Activated T-helper 1 cell treated with Interleukin-2 at 50 U/mL for 16 hours (primary cell): ENCODE measurements around the gene TCTN2.

Experiments
- DNase-seq: peaks from one replicate; pipeline ENCODE4 v3.0.0-alpha.2; 2020; ENCODE audit warnings: low read depth

The TCTN2 gene

DNA sequence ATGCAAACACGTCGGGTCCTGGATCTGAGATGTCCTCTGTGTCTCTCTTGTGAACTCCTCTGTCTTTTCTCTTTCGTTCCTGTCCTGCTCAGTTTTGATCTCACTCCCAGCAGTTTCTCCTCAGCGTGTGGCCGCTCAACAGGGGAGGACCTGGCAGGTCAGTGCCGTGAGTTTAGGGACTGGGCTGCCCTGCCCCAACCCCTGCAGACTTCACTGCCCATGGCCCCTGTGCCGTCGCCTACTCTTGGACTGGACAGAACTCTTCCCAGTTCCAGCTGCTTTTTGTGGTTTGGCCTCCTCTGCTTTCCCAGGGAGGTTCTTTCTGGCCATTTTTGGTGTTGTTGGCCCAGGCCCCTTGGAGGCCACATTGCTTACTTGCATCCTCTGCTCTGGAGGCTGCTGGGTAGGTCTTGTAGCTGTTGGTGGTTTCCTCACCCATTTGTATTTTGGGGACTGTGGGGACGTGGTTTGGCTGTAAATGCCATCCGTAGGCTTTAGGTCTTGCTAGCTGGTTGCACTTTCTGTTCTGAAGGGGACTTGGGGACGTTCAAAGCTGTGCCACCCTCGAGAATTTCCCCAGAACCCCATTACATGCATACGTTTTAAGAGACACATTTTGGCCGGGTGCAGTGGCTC lies 71.1 kb downstream of the TCTN2 start:
- DNase-seq, result no peak

DNA sequence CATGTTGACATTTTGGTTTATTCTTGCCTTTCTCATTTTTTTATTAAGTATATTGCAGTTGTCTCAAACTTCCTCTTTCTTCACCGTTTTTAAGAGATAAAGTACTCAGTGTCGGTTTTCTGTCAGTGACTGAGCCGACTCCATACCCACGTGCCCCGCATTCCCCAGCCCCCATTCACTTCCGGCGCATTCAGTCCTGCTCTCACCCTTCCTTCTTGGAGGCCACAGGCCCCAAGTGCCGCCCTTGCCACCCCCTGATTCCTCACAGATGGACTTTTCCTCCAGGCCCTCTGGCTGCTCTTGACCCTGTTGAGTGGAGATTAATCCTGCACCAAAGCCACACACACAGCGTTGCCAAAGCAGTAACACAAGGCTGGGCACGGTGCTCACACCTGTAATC lies 72.1 kb downstream of the TCTN2 start:
- no peak for DNase-seq

DNA sequence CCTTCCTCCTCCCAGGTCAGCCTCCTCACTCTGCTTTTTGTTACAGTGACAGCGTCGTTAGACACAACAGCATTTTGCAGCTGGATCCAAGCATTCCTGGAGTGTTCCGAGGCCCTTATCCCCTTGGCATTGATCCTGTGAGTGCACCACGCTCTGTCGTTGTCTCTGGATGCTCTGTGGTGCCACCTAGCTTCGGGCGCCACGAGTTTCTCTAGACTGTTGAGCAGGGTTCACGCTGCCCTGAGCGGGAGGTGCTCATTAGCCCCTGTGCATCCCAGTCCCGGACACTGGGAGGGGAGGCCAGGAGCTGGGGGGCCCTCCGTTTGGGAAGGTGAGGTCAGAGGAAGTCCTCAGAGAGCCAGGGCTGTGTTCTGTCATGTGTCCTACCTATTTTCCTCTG lies 73.9 kb downstream of the TCTN2 start:
- no peak for DNase-seq

DNA sequence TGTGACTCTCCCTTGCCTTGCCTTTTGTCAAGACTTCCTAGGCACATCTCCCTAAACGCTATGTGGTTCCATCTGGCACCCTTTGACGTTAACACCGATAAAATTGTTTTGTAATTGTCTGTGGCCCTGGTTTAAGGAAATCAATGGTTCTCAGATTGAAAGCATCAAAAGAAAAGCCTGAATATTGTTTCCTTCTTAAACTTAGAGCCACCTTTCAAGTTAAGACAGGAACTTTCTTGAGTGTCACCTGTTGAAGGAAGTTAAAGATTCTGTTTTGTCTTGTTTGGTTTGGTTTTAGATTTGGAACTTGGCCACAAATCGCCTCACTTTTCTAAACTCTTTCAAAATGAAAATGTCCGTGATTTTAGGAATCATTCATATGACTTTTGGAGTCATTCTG lies 76.4 kb downstream of the TCTN2 start:
- DNase-seq, result no peak

DNA sequence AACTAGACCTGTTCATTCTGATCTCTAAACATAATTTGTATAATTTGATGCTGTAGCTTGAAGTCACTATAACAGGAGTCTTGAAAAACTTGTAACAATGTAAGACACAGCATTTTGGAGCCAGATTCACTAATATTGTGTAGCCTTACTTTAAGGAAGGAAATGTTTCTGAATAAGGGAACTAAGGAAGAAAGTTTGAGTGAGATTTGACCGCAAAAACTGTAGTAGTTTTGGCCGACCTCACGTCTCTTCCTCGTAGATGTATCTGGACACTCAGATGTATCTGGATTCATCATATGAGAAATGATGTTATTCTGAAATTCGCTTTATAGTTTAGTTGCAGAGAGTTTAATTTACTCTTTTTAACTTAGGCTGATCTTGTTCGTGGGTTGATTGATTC lies 77.2 kb downstream of the TCTN2 start:
- no peak for DNase-seq

DNA sequence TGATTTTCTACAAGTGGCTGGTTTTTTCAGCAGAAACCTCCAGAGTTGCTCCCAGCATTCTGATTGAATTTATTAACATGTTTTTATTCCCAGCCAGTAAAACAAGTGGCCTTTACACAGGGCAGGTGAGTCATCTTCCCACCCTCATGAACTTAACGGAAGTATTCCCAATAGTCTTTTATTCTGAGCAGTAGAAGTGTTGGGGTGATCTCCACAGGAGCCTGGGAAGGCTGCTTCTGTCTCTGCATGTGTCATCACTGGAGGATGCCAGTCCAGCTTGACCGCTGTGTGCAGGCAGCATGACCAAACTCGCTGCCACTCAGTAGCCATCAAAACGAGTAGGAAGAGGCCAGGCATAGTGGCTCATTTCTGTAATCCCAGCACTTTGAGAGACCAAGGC lies 77.7 kb downstream of the TCTN2 start:
- DNase-seq, result no peak

DNA sequence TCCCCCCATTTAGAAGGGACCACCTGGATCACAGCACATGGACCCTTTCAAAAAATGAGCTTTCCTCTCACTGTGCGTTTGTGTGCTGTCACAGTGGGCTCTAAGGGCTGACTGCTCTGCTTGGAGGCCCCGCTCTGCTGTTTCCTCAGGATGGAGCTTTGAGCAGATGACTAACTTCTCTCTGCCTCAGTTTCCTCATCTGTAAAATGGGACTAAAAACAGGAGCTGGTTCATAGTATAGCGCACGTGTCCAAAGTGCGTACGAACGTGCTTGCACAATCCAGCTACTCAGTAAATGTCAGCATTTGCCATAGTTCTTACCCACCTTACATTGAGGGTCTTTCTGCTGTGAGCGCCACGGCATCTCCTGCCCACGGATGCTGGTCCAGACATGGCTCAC lies 78.4 kb downstream of the TCTN2 start:
- no peak for DNase-seq

DNA sequence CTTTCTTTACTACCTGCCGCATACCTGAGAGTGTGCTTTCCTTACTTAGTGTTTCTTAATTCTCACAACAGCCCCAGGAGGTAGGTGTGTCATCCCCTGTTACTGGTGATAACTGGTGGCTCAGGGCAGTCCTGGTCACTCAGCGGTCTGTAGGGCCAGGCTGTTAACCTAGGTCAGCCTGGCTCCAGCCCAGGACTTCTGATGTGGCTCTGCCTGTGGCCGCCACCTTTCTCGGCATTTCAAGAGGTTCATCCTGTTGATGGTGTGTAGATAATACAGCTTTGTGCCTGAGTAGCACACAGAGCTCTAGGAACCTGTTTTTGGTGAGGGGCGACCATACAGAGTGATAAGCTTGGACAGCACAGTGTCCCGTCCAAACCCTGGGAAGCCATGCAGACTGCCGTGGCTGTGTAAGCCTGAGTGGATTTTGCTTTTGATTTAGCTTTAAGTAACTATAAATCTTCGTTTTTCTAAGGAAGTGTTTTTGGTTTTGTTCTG lies 79.3 kb downstream of the TCTN2 start:
- DNase-seq, result no peak

DNA sequence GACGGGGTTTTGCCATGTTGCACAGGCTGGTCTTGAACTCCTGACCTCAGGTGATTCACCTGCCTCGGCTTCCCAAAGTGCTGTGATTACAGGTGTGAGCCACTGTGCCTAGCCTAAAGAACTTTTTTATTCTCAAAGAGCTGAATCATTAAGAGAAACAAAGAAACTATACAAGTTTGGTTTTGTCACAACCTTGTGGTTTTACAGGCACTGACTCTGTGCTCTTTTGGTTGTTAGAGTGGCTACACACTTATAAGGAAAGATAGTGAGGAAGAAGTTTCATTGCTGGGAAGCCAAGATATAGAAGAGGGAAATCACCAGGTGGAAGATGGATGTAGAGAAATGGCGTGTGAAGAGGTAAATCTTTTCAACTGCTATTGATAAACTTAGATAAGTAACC lies 81.1 kb downstream of the TCTN2 start:
- no peak for DNase-seq

DNA sequence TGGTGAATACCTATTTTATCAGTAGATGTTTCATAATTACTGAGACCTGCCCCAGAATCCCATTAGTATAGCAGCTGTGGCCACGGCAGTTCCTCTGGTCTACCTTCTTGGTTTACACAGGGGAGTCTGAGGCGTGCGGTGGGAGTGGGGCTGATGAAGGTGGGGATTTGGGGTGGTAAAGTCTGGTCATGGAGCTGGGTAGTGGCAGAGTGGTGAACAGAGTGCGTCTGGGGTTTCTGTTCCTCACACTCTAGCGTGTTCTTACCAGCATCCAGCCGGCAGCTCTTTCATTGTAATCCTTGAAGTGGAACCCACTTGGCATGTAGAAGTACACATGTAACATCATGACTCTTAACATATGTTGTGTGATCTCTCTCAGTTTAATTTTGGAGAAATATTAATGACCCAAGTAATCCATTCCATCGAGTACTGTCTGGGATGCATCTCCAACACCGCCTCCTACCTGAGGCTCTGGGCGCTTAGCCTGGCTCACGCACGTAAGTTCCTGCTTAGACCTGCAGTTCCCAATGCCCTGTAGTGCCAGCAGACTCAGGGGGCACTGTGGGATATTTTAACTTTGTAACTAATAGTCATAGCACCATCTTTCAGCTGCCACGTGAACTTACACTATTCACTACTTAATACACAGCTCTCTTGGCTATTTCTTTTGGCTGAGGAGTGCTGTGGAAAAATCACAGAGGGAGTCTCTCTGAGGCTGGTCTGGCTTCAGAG lies 83.3 kb downstream of the TCTN2 start:
- no peak for DNase-seq

DNA sequence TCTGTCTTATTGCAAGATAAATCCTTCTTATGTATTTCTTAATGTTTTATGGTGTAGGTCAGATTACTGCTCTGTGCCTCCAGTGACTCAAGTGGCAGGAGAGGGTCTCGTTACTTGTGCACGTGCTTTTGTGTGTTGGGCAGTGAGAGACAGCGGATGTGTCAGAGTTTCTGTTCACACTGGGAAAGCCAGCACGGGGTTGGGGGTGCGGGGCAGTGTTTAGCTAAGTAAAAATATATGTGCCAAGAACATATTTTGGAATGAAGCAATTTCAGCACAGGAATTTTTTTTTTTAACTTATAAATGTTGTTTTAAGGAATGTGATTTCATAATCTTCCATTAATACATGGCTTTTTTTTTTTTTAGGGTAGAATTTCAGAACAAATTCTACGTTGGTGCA lies 86.6 kb downstream of the TCTN2 start:
- DNase-seq, result no peak
